Activated CD8-positive, alpha-beta T cell treated with anti-CD3 and anti-CD28 coated beads for 36 hours (primary cell): ENCODE data around the gene SEC16A. TPM values are rescaled to one million over a fixed set of nuclear protein-coding genes. Genes with fewer than 3 reads are reported as not detected.

Experiments used
- ATAC-seq: fragments of 200-7000 bp; cut with Tn5 transposase; one replicate; pipeline ENCODE4 v1.10.0; 2021; ENCODE audit warnings: mild to moderate bottlenecking, moderate library complexity
- CTCF ChIA-PET: fragments of 350-600 bp; sonication (Branson Sonifier 250); formaldehyde crosslinking; loops from one replicate; lab custom pipeline; 2021; ENCODE audit warnings: antibody characterized with exemption; lab: Charles Lee
- POLR2A ChIA-PET: fragments of 350-600 bp; sonication (Branson Sonifier 250); formaldehyde crosslinking; loops from one replicate; lab custom pipeline; 2021; ENCODE audit warnings: antibody characterized with exemption; lab: Charles Lee
- DNase-seq: peaks from one replicate; pipeline ENCODE4 v3.0.0-alpha.2; 2020
- H3K27ac Mint-ChIP-seq: one replicate; pipeline ENCODE4 v1.8.0; 2021; ENCODE audit warnings: mild to moderate bottlenecking, mixed read lengths
- H3K27me3 Mint-ChIP-seq: one replicate; pipeline ENCODE4 v1.8.0; 2021; ENCODE audit warnings: mixed read lengths
- H3K36me3 Mint-ChIP-seq: one replicate; pipeline ENCODE4 v1.8.0; 2021; ENCODE audit warnings: low read depth, mixed read lengths
- H3K4me1 Mint-ChIP-seq: one replicate; pipeline ENCODE4 v1.8.0; 2021; ENCODE audit warnings: low read depth, mixed read lengths
- H3K4me3 Mint-ChIP-seq: one replicate; pipeline ENCODE4 v1.8.0; 2021; ENCODE audit warnings: mild to moderate bottlenecking, moderate library complexity, mixed read lengths
- H3K9me3 Mint-ChIP-seq: one replicate; pipeline ENCODE4 v1.8.0; 2021; ENCODE audit warnings: mixed read lengths
- CTCF ChIP-seq: fragments of 200-600 bp; IDR thresholded peaks from one replicate; pipeline ENCODE4 v1.8.0; 2022; ENCODE audit warnings: antibody characterized with exemption, mild to moderate bottlenecking
- intact Hi-C: fragments of 100-400 bp; cut with micrococcal nuclease; formaldehyde crosslinking; loops from one replicate; pipeline ENCODE4 v1.10.0; 2022
- total RNA-seq, 2 experiments: library from RNA; stranded (reverse); gene quantifications; one replicate each; pipeline ENCODE4 v1.2.3, GENCODE V29; 2021

The SEC16A gene
- total RNA-seq, 2 experiments from 2014 or later = 67.9 to 69.8 TPM

GRCh38 chr9:136483589-136484152 lies 831 bp upstream of the SEC16A start:
- peaks cover 28% of the 10 kb centered on the region for H3K4me1 Mint-ChIP-seq
- intact Hi-C loops = loop anchor here (2.0 to 10.0 kb wide), 2 partner anchors 51 to 147 kb away; no protein-coding TSS in a partner anchor
- peaks cover 1% of the 10 kb centered on the region for H3K27me3 Mint-ChIP-seq
- H3K36me3 Mint-ChIP-seq = peaks cover 18% of the 10 kb centered on the region
- peak overlapping the region; percentile 94 for H3K27ac Mint-ChIP-seq
- TF ChIP-seq CTCF = no peak
- no peaks in the 10 kb centered on the region for H3K9me3 Mint-ChIP-seq
- peak overlapping the region; percentile 87 for H3K4me3 Mint-ChIP-seq
- DNase-seq (peak; percentile 94), ATAC-seq (peak; percentile 61)
- ChIA-PET POLR2A (interaction anchor here (0.8 to 2.2 kb wide), 4 partner anchors 49 to 146 kb away, joined by 3 to 6 read pairs (median 4); partner anchors contain the start of gene NOTCH1), CTCF (interaction anchor here (0.6 to 8.8 kb wide), 10 partner anchors 44 to 247 kb away, joined by 3 to 93 read pairs (median 12); no protein-coding TSS in a partner anchor)

GRCh38 chr9:136482046-136482792 lies 621 bp downstream of the SEC16A start:
- Mint-ChIP-seq H3K27me3 (no peaks in the 10 kb centered on the region), H3K27ac (peak overlapping the region; percentile 98), H3K36me3 (peaks cover 27% of the 10 kb centered on the region), H3K4me1 (peaks cover 35% of the 10 kb centered on the region), H3K4me3 (peak overlapping the region; percentile 87), H3K9me3 (no peaks in the 10 kb centered on the region)
- ATAC-seq (no peak), DNase-seq (peak; percentile 62)
- POLR2A ChIA-PET = no interaction called here
- TF ChIP-seq CTCF = no peak
- CTCF ChIA-PET = no interaction called here
- intact Hi-C loops = loop anchor here (10.0 kb wide), 1 partner anchor 53 kb away; no protein-coding TSS in a partner anchor

GRCh38 chr9:136481558-136481957 lies 1.3 kb downstream of the SEC16A start:
- Mint-ChIP-seq H3K4me3 (peak overlapping the region; percentile 87), H3K36me3 (peaks cover 30% of the 10 kb centered on the region), H3K27me3 (no peaks in the 10 kb centered on the region), H3K9me3 (no peaks in the 10 kb centered on the region), H3K4me1 (peaks cover 35% of the 10 kb centered on the region), H3K27ac (peak overlapping the region; percentile 91)
- intact Hi-C loops = loop anchor here (10.0 kb wide), 1 partner anchor 53 kb away; no protein-coding TSS in a partner anchor
- ATAC-seq (no peak), DNase-seq (peak; percentile 32)
- TF ChIP-seq CTCF = no peak
- ChIA-PET CTCF (no interaction called here), POLR2A (no interaction called here)

GRCh38 chr9:136476369-136477150 lies 6.3 kb downstream of the SEC16A start:
- intact Hi-C loops = no loop called here

More at GRCh38 chr9:136476369-136477150, 6.3 kb downstream of the SEC16A start:
- Mint-ChIP-seq H3K36me3 (peaks cover 44% of the 10 kb centered on the region), H3K27ac (no peak overlapping the region), H3K9me3 (no peaks in the 10 kb centered on the region), H3K4me3 (no peak overlapping the region), H3K27me3 (no peaks in the 10 kb centered on the region), H3K4me1 (peaks cover 26% of the 10 kb centered on the region)
- ChIA-PET POLR2A (no interaction called here), CTCF (no interaction called here)
- TF ChIP-seq CTCF = no peak
- ATAC-seq = no peak
- no peak for DNase-seq
